Heart right ventricle (tissue), 16 donors: ENCODE measurements around the gene SP6. TPM values are rescaled to one million over a fixed set of nuclear protein-coding genes. Genes with fewer than 3 reads are reported as not detected.

ENCODE experiments used
- ATAC-seq, 8 donors: fragments of 200-7000 bp; cut with Tn5 transposase; one replicate each; pipeline ENCODE4 v1.9.1; 2020; ENCODE audit warnings: mild to moderate bottlenecking in 8 of 8, moderate library complexity in 8 of 8, moderate number of reproducible peaks in 1 of 8
- DNase-seq, 2 donors: peaks; one replicate each; pipeline ENCODE4 v3.0.0-alpha.2; 2020
- H3K27ac ChIP-seq, 10 donors: fragments of 200-600 bp; sonication (generic) in 2 of 10; one replicate each; pipeline versions ENCODE4 v1.5.0 to v1.8.0; 2020 to 2022; ENCODE audit warnings: mild to moderate bottlenecking in 3 of 10
- H3K27me3 ChIP-seq, 7 donors: fragments of 200-600 bp; one replicate each; pipeline ENCODE4 v1.8.0; 2021 to 2022; ENCODE audit warnings: mild to moderate bottlenecking in 2 of 7
- H3K36me3 ChIP-seq, 9 donors: fragments of 200-600 bp; sonication (generic) in 1 of 9; one replicate each; pipeline versions ENCODE4 v1.5.0 to v1.8.0; 2020 to 2022; ENCODE audit warnings: mild to moderate bottlenecking in 2 of 9
- H3K4me1 ChIP-seq, 9 donors: fragments of 200-600 bp; sonication (generic) in 1 of 9; one replicate each; pipeline versions ENCODE4 v1.5.0 to v1.8.0; 2020 to 2022; ENCODE audit warnings: mild to moderate bottlenecking in 4 of 9
- H3K4me3 ChIP-seq, 10 donors: fragments of 200-600 bp; sonication (generic) in 2 of 10; one replicate each; pipeline versions ENCODE4 v1.5.0 to v1.8.0; 2020 to 2022; ENCODE audit warnings: mild to moderate bottlenecking in 7 of 10, moderate library complexity in 2 of 10
- H3K9me3 ChIP-seq, 11 donors: fragments of 200-600 bp in 10 of 11; sonication (generic) in 2 of 11; one replicate each; pipeline versions ENCODE4 v1.5.0 to v1.8.0; 2013 to 2022; ENCODE audit warnings: mild to moderate bottlenecking in 2 of 11, control low read depth in 1 of 11, moderate library complexity in 1 of 11
- whole genome bisulfite sequencing, 2 donors: extraction: QIAGEN DNeasy Blood & Tissue Kit; methylation state at CpG; one replicate each; pipeline ENCODE4 v1.1.7; 2013; ENCODE audit warnings: inconsistent platforms in 1 of 2; 5-methylcytosine and 5-hydroxymethylcytosine counted together
- intact Hi-C, 10 donors: fragments of 100-400 bp; cut with DNase I; formaldehyde crosslinking; loops; one replicate each; pipeline versions ENCODE4 v1.11.1 to v1.14.2; 2022
- polyA plus RNA-seq, 2 donors: library from polyadenylated mRNA; stranded (reverse); fragments of 200-250 nt; gene quantifications; one replicate each; pipeline ENCODE4 v1.2.3, GENCODE V29; 2013
- total RNA-seq, 10 donors: library from RNA; stranded (reverse); fragmentation: NEBNext Ultra II Directional in 3 of 10; extraction: Animal tissue kit (Norgen Biotek cat#: 25700) in 3 of 10; gene quantifications; one replicate each; pipeline versions ENCODE4 v1.2.1 to v1.2.4, GENCODE V29; 2021 to 2023
- TF ChIP-seq, protein P1 (sequence below), 9 donors: fragments of 200-600 bp; sonication (generic) in 2 of 9; IDR thresholded peaks; one replicate each; pipeline versions ENCODE4 v1.5.0 to v1.8.0; 2021 to 2022; ENCODE audit warnings: antibody characterized with exemption in 9 of 9, mild to moderate bottlenecking in 5 of 9, moderate library complexity in 1 of 9
- donor health status: Arrhythmogenic right ventricular cardiomyopathy.
- donor health status: ischemic (EF 13 %, LVEDD 7.1; RV severe dilation, severe dysfunction).
- donor health status: healthy with polysubstance abuse.
- donor health status: DM: no; HTN: yes; CAD: no.
- donor health status: DM: no; HTN: no; CAD: no.
- donor health status: ischemic (EF 25% LVEDD 6.9; RV normal size, moderate dysfunction).
- donor health status: ischemic (EF 25% LVEDD 5.7; RV mildly dilated, moderate dysfunction).
- donor health status: healthy.
- donor health status: DM: yes; HTN: yes; CAD: no.
- donor health status: Ischemic cardiomyopathy.
- donor health status: ischemic (EF 35%, LVEDD 5.7; RV mildly dilated, moderate dysfunction).
- donor health status: nonischemic (EF 11% LVEDD 7.7; RV severe dilation, severe dysfunction).
- donor health status: DM: yes; HTN: yes; CAD: no.
- donor health status: PGD.
- donor health status: ischemic (EF 29% LVEDD 5.4; RV normal size, mild dysfunction).
- donor health status: nonischemic (EF 23%, LVEDD 6.1; RV moderate dilation, normal function).

SP6 gene
- total and polyA plus RNA-seq, 12 donors: 0.05 to 1.9 (median 0.23) TPM

DNA sequence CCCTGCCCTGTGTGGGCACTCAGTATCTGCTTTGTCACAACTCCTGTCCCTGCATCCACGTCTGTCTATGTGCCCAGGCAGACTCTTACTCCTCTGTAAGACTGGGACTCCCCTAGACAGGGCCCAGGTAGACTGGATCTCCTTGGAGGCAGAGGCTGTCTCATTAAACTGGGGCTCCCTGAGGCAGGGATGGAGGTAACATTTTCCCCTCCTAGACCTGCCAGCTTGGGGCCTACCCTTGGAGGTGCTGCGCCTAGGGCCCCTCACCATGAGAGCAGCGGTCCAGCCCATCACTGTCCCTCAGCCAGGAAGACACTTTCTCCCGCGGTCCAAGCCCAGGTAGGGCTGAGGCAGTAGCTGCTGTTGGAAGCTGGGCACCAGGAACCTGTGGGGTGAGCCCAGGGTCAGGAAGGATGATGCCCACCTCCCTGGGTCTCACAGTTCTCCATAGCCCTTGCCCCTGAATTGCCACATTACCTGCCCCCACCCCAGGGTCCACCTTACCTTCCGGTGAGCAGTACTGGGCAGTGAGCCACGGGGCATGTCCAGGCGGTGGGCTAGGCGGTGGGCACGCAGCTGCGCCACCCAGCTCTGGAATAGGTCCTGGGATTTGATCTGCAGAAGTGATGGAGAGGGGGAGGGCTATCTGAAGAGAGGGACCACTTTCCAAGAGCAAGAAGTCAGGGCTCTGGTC, 32.8 kb downstream of the SP6 start:
- WGBS, 2 donors: 93 to 95% methylated on average over 11 of the region's 11 CpGs

DNA sequence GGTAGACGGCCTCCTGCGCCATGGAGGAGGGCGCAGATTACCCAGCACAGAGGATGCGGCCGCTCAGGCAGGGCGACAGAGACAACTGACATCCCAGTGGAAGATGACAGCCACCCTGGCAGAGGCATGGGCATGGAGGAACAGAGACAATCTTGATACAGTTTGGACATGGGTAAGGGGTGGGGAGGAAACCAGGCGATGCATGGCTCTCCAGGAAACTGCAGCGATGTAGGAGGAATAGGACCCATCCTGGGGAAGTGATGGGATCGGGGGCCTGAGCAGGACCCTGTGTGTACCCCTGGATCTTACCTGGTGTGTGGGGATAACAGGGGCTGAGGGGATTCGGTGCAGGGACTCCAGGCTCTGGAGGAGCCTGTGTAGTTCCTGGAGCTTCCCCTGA, 34.0 kb downstream of the SP6 start:
- Histone ChIP-seq H3K9me3 (no peaks in the 10 kb centered on the region), H3K27me3 (no peaks in the 10 kb centered on the region), H3K27ac (no peak overlapping the region), H3K4me3 (no peak overlapping the region), H3K4me1 (peaks cover 5 to 17% (median 15%) of the 10 kb centered on the region in 9 donors), H3K36me3 (peaks cover 0 to 79% (median 26%) of the 10 kb centered on the region in 9 donors)
- TF ChIP-seq, protein P1, sequence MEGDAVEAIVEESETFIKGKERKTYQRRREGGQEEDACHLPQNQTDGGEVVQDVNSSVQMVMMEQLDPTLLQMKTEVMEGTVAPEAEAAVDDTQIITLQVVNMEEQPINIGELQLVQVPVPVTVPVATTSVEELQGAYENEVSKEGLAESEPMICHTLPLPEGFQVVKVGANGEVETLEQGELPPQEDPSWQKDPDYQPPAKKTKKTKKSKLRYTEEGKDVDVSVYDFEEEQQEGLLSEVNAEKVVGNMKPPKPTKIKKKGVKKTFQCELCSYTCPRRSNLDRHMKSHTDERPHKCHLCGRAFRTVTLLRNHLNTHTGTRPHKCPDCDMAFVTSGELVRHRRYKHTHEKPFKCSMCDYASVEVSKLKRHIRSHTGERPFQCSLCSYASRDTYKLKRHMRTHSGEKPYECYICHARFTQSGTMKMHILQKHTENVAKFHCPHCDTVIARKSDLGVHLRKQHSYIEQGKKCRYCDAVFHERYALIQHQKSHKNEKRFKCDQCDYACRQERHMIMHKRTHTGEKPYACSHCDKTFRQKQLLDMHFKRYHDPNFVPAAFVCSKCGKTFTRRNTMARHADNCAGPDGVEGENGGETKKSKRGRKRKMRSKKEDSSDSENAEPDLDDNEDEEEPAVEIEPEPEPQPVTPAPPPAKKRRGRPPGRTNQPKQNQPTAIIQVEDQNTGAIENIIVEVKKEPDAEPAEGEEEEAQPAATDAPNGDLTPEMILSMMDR (IDR thresholded peaks at IDR 0.05): no peak
- intact Hi-C loops: no loop called here
- DNase-seq: no peak
- 96 to 98% methylated on average over 10 of the region's 10 CpGs for WGBS, 2 donors
- no peak for ATAC-seq

More for the DNA sequence above, 32.8 kb downstream of the SP6 start:
- H3K27ac ChIP-seq: no peak overlapping the region
- TF ChIP-seq, protein P1 (IDR thresholded peaks at IDR 0.05): no peak
- no peaks in the 10 kb centered on the region for H3K27me3 ChIP-seq
- H3K9me3 ChIP-seq: no peaks in the 10 kb centered on the region
- no peak for ATAC-seq
- H3K36me3 ChIP-seq: peaks cover 0 to 71% (median 26%) of the 10 kb centered on the region in 9 donors
- no peak for DNase-seq
- no peak overlapping the region for H3K4me3 ChIP-seq
- H3K4me1 ChIP-seq: peaks cover 5 to 24% (median 20%) of the 10 kb centered on the region in 9 donors
- intact Hi-C loops: no loop called here

DNA sequence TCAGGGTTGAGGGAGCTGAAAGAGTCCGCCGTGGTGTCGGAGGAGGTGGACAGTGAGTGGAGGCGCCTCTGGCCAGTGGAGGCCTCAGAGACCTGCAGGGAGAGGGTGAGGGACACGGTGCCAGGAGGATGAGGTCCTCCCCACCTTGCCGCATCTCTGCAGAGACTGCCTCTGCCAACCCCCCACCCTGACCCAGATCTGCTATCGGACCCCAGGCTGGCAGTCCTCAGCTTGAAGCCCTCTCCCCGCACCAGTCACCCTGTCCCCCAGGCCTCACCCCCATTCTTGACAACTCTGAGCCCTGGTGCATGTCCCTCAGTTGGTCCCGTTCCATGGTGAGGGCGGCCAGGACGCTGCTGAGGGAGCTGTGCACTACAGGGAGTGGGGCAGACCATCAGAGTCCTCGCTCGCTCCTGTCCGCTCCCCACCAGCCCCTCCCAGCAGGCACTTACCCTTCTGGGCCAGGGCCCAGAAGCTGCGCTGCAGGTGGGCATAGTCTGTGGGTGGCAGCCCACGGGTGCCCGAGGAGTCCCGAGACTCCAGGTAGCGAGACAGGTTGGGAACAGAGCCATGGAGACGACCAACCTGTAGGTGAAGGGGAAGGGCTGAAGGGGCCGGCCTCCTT, 34.7 kb downstream of the SP6 start:
- H3K27me3 ChIP-seq: no peaks in the 10 kb centered on the region

DNA sequence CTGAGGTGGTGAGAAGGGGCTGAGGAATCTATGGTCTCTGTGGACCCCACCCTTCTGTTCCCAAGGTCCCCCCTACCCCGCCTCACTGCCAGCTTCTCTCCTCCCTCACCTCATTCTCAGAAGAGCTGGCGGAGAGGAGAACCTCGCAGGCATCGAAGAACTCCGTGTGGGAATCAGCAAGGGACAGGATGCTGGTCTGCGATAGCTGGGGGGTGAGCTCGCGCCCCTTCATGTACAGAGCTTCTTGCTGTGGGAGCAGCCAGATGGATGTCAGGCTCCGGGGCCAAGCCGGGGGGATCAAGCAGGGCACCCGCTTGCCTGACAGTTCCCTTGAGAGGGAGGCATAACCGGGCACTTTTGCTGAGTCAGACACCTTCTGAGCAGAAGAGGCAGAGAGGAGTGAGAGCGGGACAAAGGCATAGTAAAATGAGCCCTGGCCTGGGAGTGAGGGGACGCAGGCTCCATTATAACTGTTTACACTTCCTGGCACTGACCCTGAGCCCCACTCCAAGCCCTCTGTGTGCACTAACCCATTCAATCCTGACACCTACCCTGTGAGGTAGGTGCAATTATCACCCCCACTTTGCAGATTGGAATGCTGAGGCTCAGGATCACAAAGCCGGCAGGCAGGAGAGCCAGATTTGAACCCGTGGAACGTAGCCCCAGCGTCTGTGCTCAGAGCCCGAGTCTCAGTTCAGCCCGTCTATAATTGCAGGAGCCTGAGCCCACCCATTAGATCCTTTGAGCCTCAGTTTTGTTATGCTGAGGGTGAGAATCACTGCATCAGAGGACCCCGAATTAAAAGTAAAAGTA, 35.7 kb downstream of the SP6 start:
- Histone ChIP-seq H3K4me1 (peaks cover 0 to 9% (median under 1%) of the 10 kb centered on the region in 9 donors), H3K36me3 (peaks cover 0 to 94% (median 26%) of the 10 kb centered on the region in 9 donors), H3K9me3 (no peaks in the 10 kb centered on the region), H3K4me3 (no peak overlapping the region), H3K27me3 (no peaks in the 10 kb centered on the region), H3K27ac (no peak overlapping the region)
- ATAC-seq (no peak), DNase-seq (no peak)
- intact Hi-C loops: no loop called here
- 94 to 95% methylated on average over 21 of the region's 21 CpGs for whole genome bisulfite sequencing, 2 donors
- TF ChIP-seq, protein P1 (IDR thresholded peaks at IDR 0.05): no peak

More for the DNA sequence above, 34.7 kb downstream of the SP6 start:
- H3K4me3 ChIP-seq: no peak overlapping the region
- H3K27ac ChIP-seq: no peak overlapping the region
- no peaks in the 10 kb centered on the region for H3K9me3 ChIP-seq
- 96 to 97% methylated on average over 21 of the region's 21 CpGs for WGBS, 2 donors
- ATAC-seq (no peak), DNase-seq (no peak)
- H3K4me1 ChIP-seq: peaks cover 5 to 12% (median 10%) of the 10 kb centered on the region in 9 donors
- intact Hi-C loops: no loop called here
- H3K36me3 ChIP-seq: peaks cover 0 to 86% (median 26%) of the 10 kb centered on the region in 9 donors
- TF ChIP-seq, protein P1 (IDR thresholded peaks at IDR 0.05): no peak
